HCT116 (cell line): Measurements from ENCODE around the gene LRRC73. TPM values are rescaled to one million over a fixed set of nuclear protein-coding genes. Genes with fewer than 3 reads are reported as not detected.

Source experiments
- ATAC-seq: fragments of 200-7000 bp; cut with Tn5 transposase; 2 replicates; pipeline ENCODE4 v1.9.1; 2020; ENCODE audit warnings: mild to moderate bottlenecking, moderate library complexity
- BruUV-seq: library from RNA; stranded (reverse); fragments of 400-500 nt; replicated peaks from 2 replicates; lab custom pipeline; 2021; lab: Mats Ljungman, UMichigan
- CTCF ChIA-PET: fragments of 300-600 bp; sonication (Branson Sonifier 250); formaldehyde crosslinking; loops from one replicate; lab custom pipeline; 2021; ENCODE audit warnings: antibody characterized with exemption; lab: Charles Lee
- POLR2A ChIA-PET: fragments of 300-600, 350-600 bp; sonication (Branson Sonifier 250); formaldehyde crosslinking; loops from one replicate; lab custom pipeline; 2021; ENCODE audit warnings: antibody characterized with exemption; lab: Charles Lee
- RAD21 ChIA-PET, 2 experiments: fragments of 300-600 bp; sonication (Branson Sonifier 250); formaldehyde crosslinking; loops; one replicate each; lab custom pipeline; 2023; ENCODE audit warnings: low total read pairs in 2 of 2; ENCODE audit not compliant: uncharacterized antibody in 2 of 2, unreplicated experiment in 2 of 2, low non-redundant PET in 1 of 2; lab: Charles Lee
- DNase-seq: peaks from one replicate; pipeline ENCODE4 v3.0.0-alpha.2; 2010; ENCODE audit warnings: low read depth, low spot score
- H2AFZ ChIP-seq: fragments of 200-600 bp; shearing (Covaris generic), sonication (generic); 2 replicates; pipeline ENCODE4 v1.6.1; 2017; ENCODE audit warnings: low read depth, mixed run types, mixed read lengths, antibody characterized with exemption, low read length; ENCODE audit not compliant: poor library complexity, severe bottlenecking
- H3K27ac ChIP-seq: 2 replicates; pipeline ENCODE4 v1.5.1; 2012; ENCODE audit warnings: low read depth, low read length
- H3K27me3 ChIP-seq: fragments of 200-600 bp; sonication (generic); 2 replicates; pipeline ENCODE4 v1.6.1; 2016; ENCODE audit warnings: mixed run types, low read length, mixed read lengths; ENCODE audit not compliant: insufficient read depth
- H3K36me3 ChIP-seq, 2 experiments: fragments of 200-500 bp in 1 of 2; fragments of 200-600 bp in 1 of 2; sonication (Bioruptor generic) in 1 of 2; sonication (generic) in 1 of 2; 2 replicates each; pipeline versions ENCODE4 v1.5.1 to v1.6.1; 2014 to 2016; ENCODE audit warnings: low read length in 2 of 2, inconsistent platforms in 1 of 2, mixed read lengths in 1 of 2, mixed run types in 1 of 2; ENCODE audit not compliant: insufficient read depth in 2 of 2, control insufficient read depth in 1 of 2
- H3K4me1 ChIP-seq, 2 experiments: fragments of 200-600 bp in 1 of 2; sonication (generic) in 1 of 2; 2 replicates each; pipeline versions ENCODE4 v1.5.1 to v1.6.1; 2012 to 2017; ENCODE audit warnings: low read length in 2 of 2, inconsistent platforms in 1 of 2, mild to moderate bottlenecking in 1 of 2, mixed read lengths in 1 of 2, mixed run types in 1 of 2, moderate library complexity in 1 of 2; ENCODE audit not compliant: insufficient read depth in 2 of 2, control insufficient read depth in 1 of 2
- H3K4me2 ChIP-seq: fragments of 200-600 bp; sonication (generic); 2 replicates; pipeline ENCODE4 v1.6.1; 2017; ENCODE audit warnings: mixed run types, low read length, mixed read lengths
- H3K4me3 ChIP-seq, 2 experiments: fragments of 200-600 bp in 1 of 2; sonication (generic) in 1 of 2; replicated peaks in 1 of 2; 2 replicates each; pipeline ENCODE4 v1.5.1; 2011 to 2016; ENCODE audit warnings: low read length in 2 of 2, control low read depth in 1 of 2, low read depth in 1 of 2, mild to moderate bottlenecking in 1 of 2, mixed read lengths in 1 of 2, mixed run types in 1 of 2
- H3K79me2 ChIP-seq: fragments of 200-600 bp; sonication (generic); 2 replicates; pipeline ENCODE4 v1.6.1; 2017; ENCODE audit warnings: mild to moderate bottlenecking, mixed run types, low read length, moderate library complexity, mixed read lengths; ENCODE audit not compliant: insufficient read depth
- H3K9ac ChIP-seq: fragments of 200-600 bp; sonication (generic); 2 replicates; pipeline ENCODE4 v1.6.1; 2016; ENCODE audit warnings: low read length, mixed read lengths
- H3K9me2 ChIP-seq: fragments of 200-600 bp; sonication (generic), shearing (Covaris generic); 2 replicates; pipeline ENCODE4 v1.6.1; 2017; ENCODE audit warnings: mixed run types, mild to moderate bottlenecking, moderate library complexity; ENCODE audit not compliant: insufficient read depth
- H3K9me3 ChIP-seq, 2 experiments: fragments of 200-500 bp in 1 of 2; fragments of 200-600 bp in 1 of 2; sonication (Bioruptor generic) in 1 of 2; sonication (generic) in 1 of 2; 2 replicates each; pipeline ENCODE4 v1.6.1; 2014 to 2017; ENCODE audit warnings: low read length in 2 of 2, mixed read lengths in 2 of 2, inconsistent platforms in 1 of 2, low read depth in 1 of 2, mild to moderate bottlenecking in 1 of 2, mixed run types in 1 of 2, moderate library complexity in 1 of 2; ENCODE audit not compliant: control insufficient read depth in 1 of 2, insufficient read depth in 1 of 2
- H4K20me1 ChIP-seq: fragments of 200-600 bp; sonication (generic), shearing (Covaris generic); 2 replicates; pipeline ENCODE4 v1.6.1; 2017; ENCODE audit warnings: mixed run types, mild to moderate bottlenecking, moderate library complexity; ENCODE audit not compliant: insufficient read depth
- CBX3 ChIP-seq: IDR thresholded peaks from 2 replicates; pipeline ENCODE4 v1.6.1; 2012; ENCODE audit warnings: low read depth
- CTCF ChIP-seq, 3 experiments: fragments of 200-600 bp in 1 of 3; sonication (generic) in 1 of 3; IDR thresholded peaks in 2 of 3; conservative IDR thresholded peaks in 1 of 3; 2 replicates each; pipeline ENCODE4 v1.5.1; 2012 to 2017; ENCODE audit warnings: low read depth in 2 of 3, low read length in 2 of 3, antibody characterized with exemption in 1 of 3, borderline replicate concordance in 1 of 3, control low read depth in 1 of 3, mild to moderate bottlenecking in 1 of 3, mixed read lengths in 1 of 3, mixed run types in 1 of 3, moderate library complexity in 1 of 3; ENCODE audit not compliant: insufficient read depth in 1 of 3
- EZH2 ChIP-seq: fragments of 200-600 bp; sonication (generic); IDR thresholded peaks from 2 replicates; pipeline ENCODE4 v1.6.1; 2017; ENCODE audit warnings: antibody characterized with exemption, mixed run types
- FOSL1 ChIP-seq: IDR thresholded peaks from 2 replicates; pipeline ENCODE4 v1.6.1; 2012; ENCODE audit warnings: low read depth
- JUND ChIP-seq: IDR thresholded peaks from 2 replicates; pipeline ENCODE4 v1.6.1; 2012
- POLR2AphosphoS5 ChIP-seq: IDR thresholded peaks from 2 replicates; pipeline ENCODE4 v1.6.1; 2011; ENCODE audit warnings: mild to moderate bottlenecking, low read depth, low read length, moderate library complexity
- SIN3A ChIP-seq: IDR thresholded peaks from 2 replicates; pipeline ENCODE4 v1.6.1; 2012; ENCODE audit warnings: low read depth
- SP1 ChIP-seq: IDR thresholded peaks from 2 replicates; pipeline ENCODE4 v1.6.1; 2012; ENCODE audit warnings: low read depth
- SRF ChIP-seq: IDR thresholded peaks from 2 replicates; pipeline ENCODE4 v1.6.1; 2012; ENCODE audit warnings: low read depth
- TCF7L2 ChIP-seq: IDR thresholded peaks from 2 replicates; pipeline ENCODE4 v1.7.0; 2011; ENCODE audit warnings: borderline replicate concordance, inconsistent platforms; ENCODE audit not compliant: insufficient read depth, insufficient read length; ENCODE audit errors: extremely low read depth
- YY1 ChIP-seq: IDR thresholded peaks from 2 replicates; pipeline ENCODE4 v1.6.1; 2011; ENCODE audit warnings: low read length, low read depth, moderate library complexity, mild to moderate bottlenecking; ENCODE audit not compliant: insufficient replicate concordance; ENCODE audit errors: extremely low read depth
- ZBTB33 ChIP-seq: IDR thresholded peaks from 2 replicates; pipeline ENCODE4 v1.6.1; 2011; ENCODE audit warnings: mild to moderate bottlenecking, low read length, moderate library complexity; ENCODE audit not compliant: insufficient replicate concordance; ENCODE audit errors: extremely low read depth
- ZFX ChIP-seq: fragments of 450-650 bp; IDR thresholded peaks from 2 replicates; pipeline ENCODE4 v1.6.1; 2017
- ZNF274 ChIP-seq: fragments of 200-500 bp; sonication (Bioruptor generic); IDR thresholded peaks from 2 replicates; pipeline ENCODE4 v1.6.1; 2014; ENCODE audit warnings: mild to moderate bottlenecking, low read depth, low read length, inconsistent platforms
- intact Hi-C: fragments of 100-400 bp; cut with micrococcal nuclease; formaldehyde crosslinking; loops from 2 replicates; pipeline ENCODE4 v1.10.0; 2022
- total RNA-seq: library from RNA; stranded (reverse); gene quantifications from one replicate; pipeline ENCODE4 v1.2.1, GENCODE V29; 2021; ENCODE audit not compliant: unreplicated experiment
- TF ChIP-seq, protein P1 (sequence below): IDR thresholded peaks from 2 replicates; pipeline ENCODE4 v1.6.1; 2012
- TF ChIP-seq, protein P2 (sequence below): IDR thresholded peaks from 2 replicates; pipeline ENCODE4 v1.6.1; 2012

LRRC73 gene
- total RNA-seq, 1 experiment from 2014 or later = 1.2 TPM

DNA sequence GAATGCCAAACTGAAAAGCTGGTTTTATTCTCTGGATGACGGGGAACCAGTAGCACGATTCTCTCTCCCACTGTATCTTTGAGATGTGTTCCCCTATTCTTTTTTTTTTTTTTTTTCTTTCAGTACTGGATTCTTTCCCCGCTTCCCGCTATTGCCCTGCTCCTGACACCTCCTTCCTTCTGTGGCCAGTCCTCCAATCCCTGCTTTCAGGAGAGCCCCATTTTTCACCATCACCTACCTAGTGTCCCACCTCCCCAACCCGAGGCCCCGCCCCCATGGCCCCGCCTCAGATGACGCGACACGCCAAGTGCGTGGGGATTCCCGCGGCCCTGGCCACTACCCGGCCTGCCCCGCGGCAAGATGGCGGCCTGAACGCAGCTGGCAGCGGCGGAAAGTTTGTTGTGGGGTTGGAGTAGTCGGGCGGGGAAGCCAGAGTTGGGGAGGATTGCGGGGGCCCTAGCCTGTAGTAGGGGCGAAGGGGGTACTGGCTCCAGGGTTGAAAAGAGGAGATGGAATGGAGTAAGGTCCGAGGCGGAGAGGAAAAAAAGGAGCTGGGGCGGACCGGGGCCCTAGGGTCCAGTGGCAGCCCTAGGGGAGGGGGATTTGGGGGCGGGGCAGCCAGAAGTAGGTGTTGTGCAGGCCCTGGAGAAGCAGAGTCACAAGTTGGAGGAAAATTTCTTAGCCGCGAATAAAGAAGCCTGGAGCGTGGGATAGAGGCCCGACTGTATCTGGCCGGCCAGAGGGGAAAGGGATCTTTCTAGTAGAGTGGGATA is 32.7 kb downstream of the LRRC73 start, which contains the start of gene TJAP1 (continued):
- no peak for TF ChIP-seq ZBTB33
- TF ChIP-seq FOSL1 = no peak

DNA sequence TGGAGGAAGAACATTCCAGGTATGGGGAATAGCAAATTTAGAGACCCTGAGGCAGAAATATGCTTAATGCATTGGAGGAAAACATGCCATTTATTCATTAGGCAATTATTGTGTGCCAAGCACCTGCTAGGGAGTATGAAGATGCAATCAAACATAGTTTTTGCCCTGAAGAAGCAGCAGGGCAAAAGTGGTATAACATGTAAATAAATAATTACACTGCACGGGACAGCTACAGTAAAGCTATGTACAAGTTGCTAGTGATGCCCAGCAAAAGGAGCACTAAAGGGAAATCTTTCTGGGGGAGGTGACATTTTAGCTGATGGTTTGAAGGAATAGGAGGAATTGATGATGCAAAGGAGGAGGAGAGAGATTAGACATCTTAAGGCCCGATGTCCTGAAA is 33.4 kb downstream of the LRRC73 start:
- no peak for ATAC-seq
- H3K4me1 ChIP-seq = peaks cover 10 to 37% of the 10 kb centered on the region in 2 experiments
- peaks cover 41% of the 10 kb centered on the region for H3K79me2 ChIP-seq
- intact Hi-C loops = no loop called here
- peak overlapping the region; percentile 90 for H3K9ac ChIP-seq
- TF ChIP-seq POLR2AphosphoS5 (no peak), EZH2 (no peak), SP1 (no peak), CBX3 (no peak), CTCF (IDR thresholded peaks at IDR 0.05 in 2 of 3, conservative IDR thresholded peaks at IDR 0.05 in 1 of 3; ENCODE audit: borderline replicate concordance in 1 of 3, insufficient read depth in 1 of 3, low read depth in 2 of 3, low read length in 2 of 3) (no peak), JUND (no peak), ZFX (no peak), ZNF274 (no peak), TCF7L2 (no peak), FOSL1 (no peak), SIN3A (no peak), SRF (no peak), YY1 (no peak)
- TF ChIP-seq, protein P1, sequence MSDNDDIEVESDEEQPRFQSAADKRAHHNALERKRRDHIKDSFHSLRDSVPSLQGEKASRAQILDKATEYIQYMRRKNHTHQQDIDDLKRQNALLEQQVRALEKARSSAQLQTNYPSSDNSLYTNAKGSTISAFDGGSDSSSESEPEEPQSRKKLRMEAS = no peak
- TF ChIP-seq, protein P2, sequence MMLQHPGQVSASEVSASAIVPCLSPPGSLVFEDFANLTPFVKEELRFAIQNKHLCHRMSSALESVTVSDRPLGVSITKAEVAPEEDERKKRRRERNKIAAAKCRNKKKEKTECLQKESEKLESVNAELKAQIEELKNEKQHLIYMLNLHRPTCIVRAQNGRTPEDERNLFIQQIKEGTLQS = no peak
- H3K9me3 ChIP-seq = no peaks in the 10 kb centered on the region
- RAD21 ChIA-PET = interaction anchor here in 1 of 2 experiments (0.8 kb wide), 1 partner anchor 18 kb away, joined by 3 read pairs; no protein-coding TSS in a partner anchor
- no peaks in the 10 kb centered on the region for H3K36me3 ChIP-seq
- H3K4me2 ChIP-seq = peak overlapping the region; percentile 84
- no peak for DNase-seq
- H3K27me3 ChIP-seq = no peaks in the 10 kb centered on the region
- H2AFZ ChIP-seq = peak overlapping the region; percentile 36
- CTCF ChIA-PET = no interaction called here
- H3K4me3 ChIP-seq = peak overlapping the region; percentile 66 to 86
- BruUV-seq = no TSS peak
- H4K20me1 ChIP-seq = no peaks in the 10 kb centered on the region
- POLR2A ChIA-PET = interaction anchor here (0.5 to 1.4 kb wide), 5 partner anchors 19 to 382 kb away, joined by 3 to 5 read pairs (median 3); no protein-coding TSS in a partner anchor
- no peak overlapping the region for H3K27ac ChIP-seq
- H3K9me2 ChIP-seq = no peaks in the 10 kb centered on the region
